GM12878 (cell line): Measurements from ENCODE around the gene GBX1. TPM values are rescaled to one million over a fixed set of nuclear protein-coding genes. Genes with fewer than 3 reads are reported as not detected.

Experiments
- ATAC-seq: fragments of 200-7000 bp; cut with Tn5 transposase; 3 replicates; pipeline ENCODE4 v1.9.1; 2020; ENCODE audit warnings: mild to moderate bottlenecking, moderate library complexity
- BruUV-seq: library from RNA; stranded (reverse); fragments of 400-500 nt; replicated peaks from 2 replicates; lab custom pipeline; 2021; lab: Mats Ljungman, UMichigan
- CTCF ChIA-PET: fragments of 300-600 bp; sonication (Branson Sonifier 250); formaldehyde crosslinking; extraction: SDS; loops from one replicate; lab custom pipeline; 2021; ENCODE audit warnings: inconsistent platforms; lab: Yijun Ruan, JAX
- POLR2A ChIA-PET: fragments of 350-600 bp; formaldehyde crosslinking; extraction: SDS; loops from one replicate; lab custom pipeline; 2021; ENCODE audit warnings: inconsistent platforms; lab: Charles Lee
- RAD21 ChIA-PET: fragments of 300-600 bp; sonication (Branson Sonifier 250); formaldehyde crosslinking; loops from one replicate; lab custom pipeline; 2023; ENCODE audit warnings: antibody characterized with exemption; ENCODE audit not compliant: unreplicated experiment; lab: Charles Lee
- SMC1A ChIA-PET: fragments of 300-600 bp; sonication (Branson Sonifier 250); formaldehyde crosslinking; loops from one replicate; lab custom pipeline; 2023; ENCODE audit not compliant: unreplicated experiment, uncharacterized antibody; lab: Charles Lee
- DNase-seq: peaks from one replicate; pipeline ENCODE4 v3.0.0-alpha.2; 2011; ENCODE audit warnings: low read depth, low spot score
- FAIRE-seq: peaks from 3 replicates; lab custom pipeline; 2011; peaks lifted over from hg19 to GRCh38; lab: Jason Lieb, UNC
- H2AFZ ChIP-seq: 2 replicates; pipeline ENCODE4 v1.6.0; 2011; ENCODE audit warnings: low read depth, low read length, control low read depth; ENCODE audit not compliant: control insufficient read depth
- H3K27ac ChIP-seq: 2 replicates; pipeline ENCODE4 v1.5.1; 2011; ENCODE audit warnings: control low read depth; ENCODE audit not compliant: control insufficient read depth, insufficient read depth
- H3K27me3 ChIP-seq, 2 experiments: replicated peaks in 1 of 2; 2 replicates each; pipeline versions ENCODE4 v1.6.0 to v1.6.1; 2011; ENCODE audit warnings: low read length in 1 of 2; ENCODE audit not compliant: control insufficient read depth in 2 of 2, insufficient read depth in 2 of 2
- H3K36me3 ChIP-seq, 2 experiments: 2 replicates each; pipeline ENCODE4 v1.5.1; 2011; ENCODE audit warnings: low read length in 1 of 2; ENCODE audit not compliant: control insufficient read depth in 2 of 2, insufficient read depth in 2 of 2
- H3K4me1 ChIP-seq: 2 replicates; pipeline ENCODE4 v1.6.1; 2011; ENCODE audit warnings: mild to moderate bottlenecking, low read length, moderate library complexity, mixed read lengths; ENCODE audit not compliant: control insufficient read depth, insufficient read depth
- H3K4me2 ChIP-seq: 2 replicates; pipeline ENCODE4 v1.6.0; 2011; ENCODE audit warnings: control low read depth; ENCODE audit not compliant: control insufficient read depth, insufficient read depth
- H3K4me3 ChIP-seq: fragments of 200-600 bp; sonication (generic); 2 replicates; pipeline ENCODE4 v1.5.1; 2016
- H3K79me2 ChIP-seq: 2 replicates; pipeline ENCODE4 v1.6.0; 2011; ENCODE audit warnings: low read length; ENCODE audit not compliant: control insufficient read depth, insufficient read depth
- H3K9ac ChIP-seq: 2 replicates; pipeline ENCODE4 v1.8.0; 2011; ENCODE audit warnings: low read length, control low read depth, mixed read lengths; ENCODE audit not compliant: control insufficient read depth, insufficient read depth
- H3K9me3 ChIP-seq: replicated peaks from 3 replicates; pipeline ENCODE4 v1.5.1; 2011; ENCODE audit warnings: mild to moderate bottlenecking, low read length; ENCODE audit not compliant: control insufficient read depth, insufficient read depth
- H4K20me1 ChIP-seq: 2 replicates; pipeline ENCODE4 v1.6.0; 2011; ENCODE audit not compliant: control insufficient read depth, insufficient read depth
- ATF2 ChIP-seq: IDR thresholded peaks from 2 replicates; pipeline ENCODE4 v1.6.1; 2012; ENCODE audit warnings: low read length, inconsistent platforms
- CBX3 ChIP-seq: fragments of 200-600 bp; sonication (generic); IDR thresholded peaks from 2 replicates; pipeline ENCODE4 v1.6.1; 2016; ENCODE audit warnings: low read depth, borderline replicate concordance
- E2F4 ChIP-seq: IDR thresholded peaks from 2 replicates; pipeline ENCODE4 v1.6.1; 2012; ENCODE audit warnings: low read depth, low read length, improper control_type of control experiment
- IRF4 ChIP-seq: IDR thresholded peaks from 2 replicates; pipeline ENCODE4 v1.6.1; 2011; ENCODE audit warnings: low read depth, low read length
- RELB ChIP-seq: fragments of 450-650 bp; IDR thresholded peaks from 2 replicates; pipeline ENCODE4 v1.6.1; 2017; ENCODE audit warnings: low read depth, mild to moderate bottlenecking, moderate library complexity
- TCF7 ChIP-seq: IDR thresholded peaks from 2 replicates; pipeline ENCODE4 v1.6.1; 2014; ENCODE audit warnings: antibody characterized with exemption, borderline replicate concordance
- ZNF592 ChIP-seq: fragments of 450-650 bp; IDR thresholded peaks from 2 replicates; pipeline ENCODE4 v1.6.1; 2017; ENCODE audit warnings: mild to moderate bottlenecking, moderate library complexity
- ZNF687 ChIP-seq: fragments of 450-650 bp; IDR thresholded peaks from 2 replicates; pipeline ENCODE4 v1.6.1; 2017; ENCODE audit warnings: mild to moderate bottlenecking, moderate library complexity
- WGBS: methylation state at CpG from one replicate; pipeline ENCODE4 v1.1.6; 2016; ENCODE audit warnings: low lambda C conversion rate; ENCODE audit not compliant: insufficient replicate concordance, insufficient coverage; ENCODE audit errors: missing lambda C conversion rate; 5-methylcytosine and 5-hydroxymethylcytosine counted together
- in situ Hi-C: fragments of 300-500 bp; cut with MboI; formaldehyde crosslinking; loops from 9 replicates; pipeline ENCODE4 v1.14.3; 2018; ENCODE audit warnings: mixed read lengths
- intact Hi-C: fragments of 100-400 bp; cut with micrococcal nuclease; formaldehyde crosslinking; loops from one replicate; pipeline ENCODE4 v1.14.2; 2022; ENCODE audit not compliant: unreplicated experiment
- polyA plus RNA-seq, 11 experiments: library from polyadenylated mRNA; depleted of rRNA in 4 of 11; unstranded in 6 of 11; stranded (reverse) in 5 of 11; fragments of >200 nt; fragmentation: Nextera tagmentation in 4 of 11; fragmentation: Illumina TruSeq in 1 of 11; extraction: Ambion mirVana in 4 of 11; extraction: Trizol in 1 of 11; gene quantifications; 1 replicate in 1 of 11; 2 replicates in 10 of 11; pipeline versions ENCODE4 v1.2.1 to v1.2.3, GENCODE V29; 2011 to 2016; ENCODE audit warnings: inconsistent platforms in 2 of 11, missing spikeins in 2 of 11, low read depth in 1 of 11
- total RNA-seq, 4 experiments: library from RNA; depleted of rRNA in 3 of 4; stranded (reverse); fragments of >200 nt in 3 of 4; fragmentation: Illumina TruSeq in 1 of 4; extraction: Trizol in 1 of 4; gene quantifications; 2 replicates each; pipeline versions ENCODE4 v1.2.1 to v1.2.3, GENCODE V29; 2013 to 2021

GBX1 gene
- total and polyA plus RNA-seq, 10 of the 15 experiments (the other 5 are each of a cell fraction or from before 2014, with no cell fraction given) = not detected

GRCh38 chr7:151120896-151121295, 46.6 kb downstream of the GBX1 start:
- Histone ChIP-seq H3K27me3 (no peaks in the 10 kb centered on the region), H3K79me2 (no peaks in the 10 kb centered on the region), H3K36me3 (peaks cover 9 to 23% of the 10 kb centered on the region in 2 experiments; a peak in 3 of 4 replicates), H3K9ac (no peak overlapping the region), H4K20me1 (no peaks in the 10 kb centered on the region), H3K9me3 (no peaks in the 10 kb centered on the region), H3K4me3 (no peak overlapping the region), H2AFZ (no peak overlapping the region), H3K4me2 (no peak overlapping the region), H3K4me1 (no peaks in the 10 kb centered on the region), H3K27ac (no peak overlapping the region)
- ChIA-PET SMC1A (no interaction called here), CTCF (interaction anchor here (0.9 to 1.4 kb wide), 2 partner anchors 11 to 123 kb away, joined by 3 read pairs; no protein-coding TSS in a partner anchor), POLR2A (no interaction called here), RAD21 (no interaction called here)
- DNase-seq = no peak
- intact Hi-C loops = no loop called here
- in situ Hi-C loops = no loop called here
- no peak for FAIRE-seq
- no TSS peak for BruUV-seq
- 92% methylated on average over 21 of the region's 22 CpGs for WGBS
- ATAC-seq = no peak
- TF ChIP-seq E2F4 (no peak), ZNF687 (no peak), ZNF592 (no peak), TCF7 (no peak), IRF4 (no peak), ATF2 (no peak), RELB (no peak), CBX3 (no peak)
